GM23248 (cell line): ENCODE data around the gene OR1D5.

Experiments used
- EZH2 ChIP-seq: fragments of 200-600 bp; sonication (generic); IDR thresholded peaks from 2 replicates; pipeline ENCODE4 v1.6.1; 2018; ENCODE audit warnings: antibody characterized with exemption, mild to moderate bottlenecking; ENCODE audit not compliant: insufficient read depth, poor library complexity, severe bottlenecking
- EZH2phosphoT487 ChIP-seq: fragments of 200-600 bp; sonication (generic); IDR thresholded peaks from 2 replicates; pipeline ENCODE4 v1.6.1; 2018; ENCODE audit warnings: antibody characterized with exemption, moderate library complexity, mild to moderate bottlenecking, low read depth; ENCODE audit not compliant: insufficient read depth

GRCh38 chr17:3027786-3028532 lies 35.4 kb downstream of the OR1D5 start:
- TF ChIP-seq EZH2 (no peak), EZH2phosphoT487 (no peak)
